Measurements from ENCODE around the gene PPP1R12C.
A peak's percentile ranks its signal among the peaks of the same experiment; 100 is the strongest.

The PPP1R12C gene

GRCh38 chr19:55092423-55093318 lies 24.8 kb downstream of the PPP1R12C start:
- FAIRE-seq (no peak), DNase-seq (ENCODE audit: extremely low spot score, insufficient read length, low read depth) (no peak)

GRCh38 chr19:55091955-55092354 lies 25.5 kb downstream of the PPP1R12C start:
- no peak for DNase-seq (ENCODE audit: extremely low spot score, insufficient read length, low read depth)
- no peak for FAIRE-seq

GRCh38 chr19:55091126-55091910 lies 26.1 kb downstream of the PPP1R12C start:
- DNase-seq (ENCODE audit: extremely low spot score, insufficient read length, low read depth) (no peak), FAIRE-seq (no peak)

- DNase-seq (ENCODE audit: extremely low spot score, insufficient read length, low read depth) = no peak
- FAIRE-seq = no peak
These were observed 26.9 kb downstream of the PPP1R12C start for GRCh38 chr19:55090564-55090963.

- DNase-seq (ENCODE audit: extremely low spot score, insufficient read length, low read depth) = no peak
- FAIRE-seq = no peak
These were observed 28.0 kb downstream of the PPP1R12C start for GRCh38 chr19:55089342-55089944.

GRCh38 chr19:55088543-55089341 lies 28.7 kb downstream of the PPP1R12C start:
- FAIRE-seq (peak; percentile 55), DNase-seq (ENCODE audit: extremely low spot score, insufficient read length, low read depth) (peak; percentile 56)

GRCh38 chr19:55088021-55088451 lies 29.4 kb downstream of the PPP1R12C start:
- FAIRE-seq (no peak), DNase-seq (ENCODE audit: extremely low spot score, insufficient read length, low read depth) (no peak)

GRCh38 chr19:55087542-55087901 lies 29.9 kb downstream of the PPP1R12C start:
- no peak for DNase-seq (ENCODE audit: extremely low spot score, insufficient read length, low read depth)
- FAIRE-seq = no peak

GRCh38 chr19:55086730-55087541 lies 30.5 kb downstream of the PPP1R12C start:
- FAIRE-seq (no peak), DNase-seq (ENCODE audit: extremely low spot score, insufficient read length, low read depth) (no peak)

GRCh38 chr19:55085923-55086715 lies 31.3 kb downstream of the PPP1R12C start:
- FAIRE-seq = no peak
- no peak for DNase-seq (ENCODE audit: extremely low spot score, insufficient read length, low read depth)

GRCh38 chr19:55084416-55084815 lies 33.0 kb downstream of the PPP1R12C start:
- DNase-seq (ENCODE audit: extremely low spot score, insufficient read length, low read depth) = no peak
- no peak for FAIRE-seq

- DNase-seq (ENCODE audit: extremely low spot score, insufficient read length, low read depth) = no peak
- FAIRE-seq = no peak
These were observed 34.2 kb downstream of the PPP1R12C start for GRCh38 chr19:55083004-55083850.

GRCh38 chr19:55082020-55082851 lies 35.2 kb downstream of the PPP1R12C start:
- no peak for DNase-seq (ENCODE audit: extremely low spot score, insufficient read length, low read depth)

GRCh38 chr19:55081770-55082019 lies 35.7 kb downstream of the PPP1R12C start:
- DNase-seq (ENCODE audit: extremely low spot score, insufficient read length, low read depth) = no peak
- no peak for FAIRE-seq

More at GRCh38 chr19:55082020-55082851, 35.2 kb downstream of the PPP1R12C start:
- FAIRE-seq = no peak

GRCh38 chr19:55080968-55081769 lies 36.3 kb downstream of the PPP1R12C start:
- peak; percentile 73 for FAIRE-seq
- peak; percentile 81 for DNase-seq (ENCODE audit: extremely low spot score, insufficient read length, low read depth)
